Progenitor cell of endocrine pancreas (in vitro differentiated cells): ENCODE results near the gene TGFB2. TPM values are rescaled to one million over a fixed set of nuclear protein-coding genes. Genes with fewer than 3 reads are reported as not detected.

ENCODE experiments used
- DNase-seq: peaks from one replicate; pipeline ENCODE4 v3.0.0; 2021; ENCODE audit warnings: low spot score; ENCODE audit not compliant: unreplicated experiment
- H3K27ac Mint-ChIP-seq: 2 replicates; pipeline ENCODE4 v1.8.0; 2021; ENCODE audit warnings: mild to moderate bottlenecking, moderate library complexity, mixed read lengths
- H3K27me3 Mint-ChIP-seq: 2 replicates; pipeline ENCODE4 v1.8.0; 2021; ENCODE audit warnings: mixed read lengths
- H3K36me3 Mint-ChIP-seq: 2 replicates; pipeline ENCODE4 v1.8.0; 2022; ENCODE audit warnings: mixed read lengths; ENCODE audit not compliant: insufficient read depth
- H3K4me1 Mint-ChIP-seq: 2 replicates; pipeline ENCODE4 v1.8.0; 2021; ENCODE audit warnings: low read depth, mixed read lengths
- H3K4me3 Mint-ChIP-seq: 2 replicates; pipeline ENCODE4 v1.8.0; 2021; ENCODE audit warnings: low read depth, mild to moderate bottlenecking, moderate library complexity, mixed read lengths
- H3K9me3 Mint-ChIP-seq: 2 replicates; pipeline ENCODE4 v1.8.0; 2021; ENCODE audit warnings: low read depth, mixed read lengths
- CTCF ChIP-seq: fragments of 200-600 bp; sonication (generic); IDR thresholded peaks from one replicate; pipeline ENCODE4 v1.5.0; 2021; ENCODE audit warnings: antibody characterized with exemption, mild to moderate bottlenecking; ENCODE audit not compliant: unreplicated experiment
- total RNA-seq: library from RNA; stranded (reverse); gene quantifications from 2 replicates; pipeline ENCODE4 v1.2.1, GENCODE V29; 2021

TGFB2 gene
- total RNA-seq, 1 donor from 2014 or later: 26.4 TPM

GRCh38 chr1:218407630-218408029, 62.5 kb downstream of the TGFB2 start:
- Mint-ChIP-seq H3K27me3 (no peaks in the 10 kb centered on the region), H3K4me1 (peaks cover under 1% of the 10 kb centered on the region), H3K4me3 (no peak overlapping the region), H3K9me3 (no peaks in the 10 kb centered on the region), H3K36me3 (peaks cover 17% of the 10 kb centered on the region), H3K27ac (no peak overlapping the region)
- TF ChIP-seq CTCF: no peak
- DNase-seq: no peak

GRCh38 chr1:218408135-218408534, 63.0 kb downstream of the TGFB2 start:
- Mint-ChIP-seq H3K36me3 (peaks cover 16% of the 10 kb centered on the region), H3K27ac (no peak overlapping the region), H3K4me1 (no peaks in the 10 kb centered on the region), H3K9me3 (no peaks in the 10 kb centered on the region), H3K4me3 (no peak overlapping the region), H3K27me3 (no peaks in the 10 kb centered on the region)
- TF ChIP-seq CTCF: no peak
- DNase-seq: no peak

GRCh38 chr1:218408942-218409341, 63.8 kb downstream of the TGFB2 start:
- H3K4me1 Mint-ChIP-seq: no peaks in the 10 kb centered on the region
- H3K27me3 Mint-ChIP-seq: no peaks in the 10 kb centered on the region
- H3K27ac Mint-ChIP-seq: no peak overlapping the region

GRCh38 chr1:218409946-218410510, 64.9 kb downstream of the TGFB2 start:
- no peaks in the 10 kb centered on the region for H3K4me1 Mint-ChIP-seq
- no peak overlapping the region for H3K27ac Mint-ChIP-seq
- no peaks in the 10 kb centered on the region for H3K9me3 Mint-ChIP-seq
- H3K27me3 Mint-ChIP-seq: no peaks in the 10 kb centered on the region
- H3K36me3 Mint-ChIP-seq: peaks cover 10% of the 10 kb centered on the region
- no peak overlapping the region for H3K4me3 Mint-ChIP-seq
- TF ChIP-seq CTCF: no peak
- no peak for DNase-seq

More at GRCh38 chr1:218408942-218409341, 63.8 kb downstream of the TGFB2 start:
- Mint-ChIP-seq H3K4me3 (no peak overlapping the region), H3K36me3 (peaks cover 12% of the 10 kb centered on the region), H3K9me3 (no peaks in the 10 kb centered on the region)
- no peak for TF ChIP-seq CTCF
- DNase-seq: no peak

- no peaks in the 10 kb centered on the region for H3K27me3 Mint-ChIP-seq
- H3K36me3 Mint-ChIP-seq: peaks cover 5% of the 10 kb centered on the region
- no peaks in the 10 kb centered on the region for H3K9me3 Mint-ChIP-seq
- TF ChIP-seq CTCF: no peak
- DNase-seq: no peak
- peaks cover under 1% of the 10 kb centered on the region for H3K4me1 Mint-ChIP-seq
- no peak overlapping the region for H3K4me3 Mint-ChIP-seq
- no peak overlapping the region for H3K27ac Mint-ChIP-seq
These were observed 66.0 kb downstream of the TGFB2 start for GRCh38 chr1:218411101-218411500.
